Measurements from ENCODE around the gene MYO16.

DNA sequence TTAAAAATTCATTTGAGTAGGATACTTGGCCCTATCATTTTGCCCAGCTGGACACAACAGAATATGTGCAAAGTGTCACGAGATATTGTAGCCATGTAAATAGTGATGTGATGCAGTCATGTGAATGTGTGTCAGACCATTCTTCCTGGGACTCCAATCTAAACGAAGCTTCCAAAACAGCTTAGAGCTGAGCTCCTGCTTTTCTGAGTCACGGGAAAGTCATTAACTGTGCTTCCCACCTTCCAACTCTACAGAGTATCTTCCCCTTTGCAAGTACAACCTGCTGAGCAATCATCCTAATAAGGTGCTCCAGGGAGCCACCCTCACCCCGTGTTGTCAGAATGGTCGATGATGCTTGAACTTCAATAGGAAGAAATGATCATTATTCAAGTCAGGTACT, 294.7 kb downstream of the MYO16 start:
- TF ChIP-seq, protein P1, sequence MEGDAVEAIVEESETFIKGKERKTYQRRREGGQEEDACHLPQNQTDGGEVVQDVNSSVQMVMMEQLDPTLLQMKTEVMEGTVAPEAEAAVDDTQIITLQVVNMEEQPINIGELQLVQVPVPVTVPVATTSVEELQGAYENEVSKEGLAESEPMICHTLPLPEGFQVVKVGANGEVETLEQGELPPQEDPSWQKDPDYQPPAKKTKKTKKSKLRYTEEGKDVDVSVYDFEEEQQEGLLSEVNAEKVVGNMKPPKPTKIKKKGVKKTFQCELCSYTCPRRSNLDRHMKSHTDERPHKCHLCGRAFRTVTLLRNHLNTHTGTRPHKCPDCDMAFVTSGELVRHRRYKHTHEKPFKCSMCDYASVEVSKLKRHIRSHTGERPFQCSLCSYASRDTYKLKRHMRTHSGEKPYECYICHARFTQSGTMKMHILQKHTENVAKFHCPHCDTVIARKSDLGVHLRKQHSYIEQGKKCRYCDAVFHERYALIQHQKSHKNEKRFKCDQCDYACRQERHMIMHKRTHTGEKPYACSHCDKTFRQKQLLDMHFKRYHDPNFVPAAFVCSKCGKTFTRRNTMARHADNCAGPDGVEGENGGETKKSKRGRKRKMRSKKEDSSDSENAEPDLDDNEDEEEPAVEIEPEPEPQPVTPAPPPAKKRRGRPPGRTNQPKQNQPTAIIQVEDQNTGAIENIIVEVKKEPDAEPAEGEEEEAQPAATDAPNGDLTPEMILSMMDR (conservative IDR thresholded peaks at IDR 0.05; ENCODE audit: low read length): no peak
- no peak for TF ChIP-seq EZH2phosphoT487 (IDR thresholded peaks at IDR 0.05; ENCODE audit: borderline replicate concordance)
